ENCODE measurements around the gene MGAT4B. TPM values are rescaled to one million over a fixed set of nuclear protein-coding genes. Genes with fewer than 3 reads are reported as not detected.
A peak's percentile ranks its signal among the peaks of the same experiment; 100 is the strongest.

MGAT4B gene
- total and polyA plus RNA-seq, 2 of the 4 experiments (the other 2 are of a cell fraction), result 73.7 to 155 TPM

GRCh38 chr5:179747811-179748210 lies 58.9 kb downstream of the MGAT4B start:
- no peak overlapping the region for H2BK15ac ChIP-seq (ENCODE audit: low read depth, low read length)
- H3K27me3 ChIP-seq (ENCODE audit: control insufficient read depth, insufficient read depth, low read length), result no peaks in the 10 kb centered on the region
- no peak overlapping the region for H2BK120ac ChIP-seq (ENCODE audit: low read depth, low read length)
- dilution Hi-C loops (cut with HindIII; ENCODE audit: low sequenced_read_pairs, unreplicated experiment), result no loop called here
- no peak overlapping the region for H4K91ac ChIP-seq (ENCODE audit: insufficient read depth, low read depth, low read length)
- POLR2A ChIA-PET (ENCODE audit: unreplicated experiment), result no interaction called here
- H4K8ac ChIP-seq (ENCODE audit: low read depth in 2 of 2, low read length in 2 of 2), result no peak overlapping the region
- intact Hi-C loops (cut with micrococcal nuclease), result no loop called here
- H3K4ac ChIP-seq (ENCODE audit: low read depth, low read length), result no peak overlapping the region
- H3K36me3 ChIP-seq (ENCODE audit: control insufficient read depth, insufficient read depth, low read length), result peaks cover 9% of the 10 kb centered on the region
- no peak overlapping the region for H2AFZ ChIP-seq (replicated peaks; ENCODE audit: low read length, poor library complexity)
- TF ChIP-seq RFX5 (IDR thresholded peaks at IDR 0.05; ENCODE audit: low read depth, low read length) (no peak), MAZ (IDR thresholded peaks at IDR 0.05; ENCODE audit: borderline replicate concordance, low read depth, low read length) (no peak), BHLHE40 (IDR thresholded peaks at IDR 0.05; ENCODE audit: low read depth, low read length) (no peak)
- no peak overlapping the region for H3K14ac ChIP-seq (replicated peaks; ENCODE audit: low read depth, low read length)
- H3K27ac ChIP-seq (ENCODE audit: insufficient read depth, low read length), result no peak overlapping the region
- H3K18ac ChIP-seq (ENCODE audit: low read depth, low read length), result no peak overlapping the region
- no peak overlapping the region for H2BK20ac ChIP-seq (ENCODE audit: low read depth, low read length)
- CTCF ChIA-PET, result no interaction called here
- H3K4me1 ChIP-seq (ENCODE audit: control insufficient read depth, insufficient read depth, low read length), result no peaks in the 10 kb centered on the region
- H3K9me3 ChIP-seq (ENCODE audit: control insufficient read depth, insufficient read depth, low read length), result no peaks in the 10 kb centered on the region
- no peak overlapping the region for H3K56ac ChIP-seq (ENCODE audit: extremely low read depth, insufficient read depth, low read length)
- H2AK5ac ChIP-seq (ENCODE audit: low read depth, low read length), result no peak overlapping the region
- DNase-seq (peak; percentile 18), ATAC-seq (ENCODE audit: low read depth) (peak; percentile 56)
- H4K20me1 ChIP-seq (ENCODE audit: insufficient read depth, low read length), result peaks cover 46% of the 10 kb centered on the region
- peaks cover 12 to 32% of the 10 kb centered on the region in 2 experiments for H3K79me1 ChIP-seq (ENCODE audit: low read depth in 1 of 2, low read length in 2 of 2)
- no peak overlapping the region for H3K23ac ChIP-seq (ENCODE audit: low read depth, low read length)
- no peak overlapping the region for H2AK9ac ChIP-seq (replicated peaks; ENCODE audit: low read depth, low read length, poor library complexity)
- no peak overlapping the region for H4K5ac ChIP-seq (ENCODE audit: low read depth, low read length)
- no peak overlapping the region for H3K4me2 ChIP-seq (ENCODE audit: low read depth, low read length)
- no peak overlapping the region for H3K9ac ChIP-seq (ENCODE audit: low read depth, low read length)
- WGBS, 2 experiments (ENCODE audit: extremely low coverage in 2 of 2, insufficient read length in 1 of 2), result no CpG with 5 or more reads among the region's 3 CpGs
- peaks cover 8% of the 10 kb centered on the region for H3K9me1 ChIP-seq (ENCODE audit: insufficient read depth, low read length)
- in situ Hi-C loops (cut with MboI; ENCODE audit: low sequenced_read_pairs), result no loop called here
- no TSS peak for BruUV-seq (replicated peaks)
- no peak overlapping the region for H3K4me3 ChIP-seq (ENCODE audit: insufficient read depth, low read depth, low read length)
- no peak overlapping the region for H2BK5ac ChIP-seq (ENCODE audit: low read depth, low read length, poor library complexity, severe bottlenecking)

Small RNA genes within 50 kb of the gene (microRNA-seq; reads per million reads assigned to microRNA genes)
- gene MIR1229 (ENCODE audit: insufficient read depth in 1 of 2, insufficient read length in 1 of 2, unreplicated experiment in 1 of 2) (2.1 to 6.6 reads per million in 2 experiments), gene RF00019 (ENCODE audit: insufficient read depth, insufficient read length) (not detected)

Small RNA genes within 50 kb of the gene (small RNA-seq; reads per million reads assigned to genes)
- gene MIR1229, result 0 reads per million in 5 experiments
- gene RF00019, result 0 reads per million in 5 experiments

Other genes with a start within 250 kb of the MGAT4B start
- 300 and 735 TPM in 2 replicates for gene HNRNPH1, start 183.2 kb downstream of the MGAT4B start, total RNA-seq (2012; rRNA removed)
- 230 and 288 TPM in 2 replicates for gene HNRNPH1, start 183.2 kb downstream of the MGAT4B start, polyA plus RNA-seq (2012; rRNA removed)
- 0.18 TPM in 1 of 2 replicates, not detected in the other for gene CBY3, start 125.8 kb downstream of the MGAT4B start, total RNA-seq (2012; rRNA removed)
- gene CBY3, start 125.8 kb downstream of the MGAT4B start, polyA plus RNA-seq (2012; rRNA removed), result not detected in 2 replicates
- 345 and 552 TPM in 2 replicates for gene CANX, start 107.9 kb downstream of the MGAT4B start, total RNA-seq (2012; rRNA removed)
- 216 and 233 TPM in 2 replicates for gene CANX, start 107.9 kb downstream of the MGAT4B start, polyA plus RNA-seq (2012; rRNA removed)
- 4.7 TPM in 2 replicates for gene MAML1, start 74.0 kb downstream of the MGAT4B start, total RNA-seq (2012; rRNA removed)
- gene MAML1, start 74.0 kb downstream of the MGAT4B start, polyA plus RNA-seq (2012; rRNA removed), result 10.2 and 20.4 TPM in 2 replicates
- not detected in 2 replicates for gene LTC4S, start 12.9 kb downstream of the MGAT4B start, total RNA-seq (2012; rRNA removed)
- 0.72 and 1.9 TPM in 2 replicates for gene LTC4S, start 12.9 kb downstream of the MGAT4B start, polyA plus RNA-seq (2012; rRNA removed)
- 168 and 184 TPM in 2 replicates for gene SQSTM1, start 14.0 kb upstream of the MGAT4B start, total RNA-seq (2012; rRNA removed)
- gene SQSTM1, start 14.0 kb upstream of the MGAT4B start, polyA plus RNA-seq (2012; rRNA removed), result 152 and 201 TPM in 2 replicates
- 6.6 and 7.2 TPM in 2 replicates for gene MRNIP, start 52.0 kb upstream of the MGAT4B start, total RNA-seq (2012; rRNA removed)
- gene MRNIP, start 52.0 kb upstream of the MGAT4B start, polyA plus RNA-seq (2012; rRNA removed), result 20.3 and 24.7 TPM in 2 replicates
- gene TBC1D9B, start 101.0 kb upstream of the MGAT4B start, total RNA-seq (2012; rRNA removed), result 18.3 and 58.6 TPM in 2 replicates
- gene TBC1D9B, start 101.0 kb upstream of the MGAT4B start, polyA plus RNA-seq (2012; rRNA removed), result 78.1 and 83.8 TPM in 2 replicates

Data from IMR-90 (cell line).